GM21786 (cell line): ENCODE results near the gene PKIG.
A peak's percentile ranks its signal among the peaks of the same experiment; 100 is the strongest.

Experiments
- ATAC-seq: cut with Tn5 transposase; IDR thresholded peaks from one replicate; pipeline ENCODE4 v1.9.1; 2021; ENCODE audit not compliant: unreplicated experiment

Gene PKIG

DNA sequence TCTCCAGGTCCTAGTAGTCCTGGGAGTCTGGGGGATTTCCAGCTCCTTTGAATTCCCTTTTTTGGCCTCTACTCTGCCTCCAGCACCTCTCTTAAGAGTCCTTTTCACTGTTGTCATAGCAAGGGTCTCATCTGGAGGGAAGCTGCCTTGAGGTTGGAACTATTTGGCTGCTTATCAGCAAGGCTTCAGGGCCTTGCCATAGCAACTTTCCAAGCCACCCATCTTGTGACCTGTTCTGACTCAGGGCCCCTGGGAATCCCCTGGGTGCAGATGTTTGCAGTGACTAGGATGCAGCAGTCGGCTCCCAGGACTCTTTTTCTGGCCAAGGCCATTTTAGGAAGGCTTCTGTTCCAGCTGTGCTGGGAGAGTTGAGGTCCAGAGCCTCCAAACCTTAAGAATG is 12.4 kb downstream of the PKIG start:
- ATAC-seq, result no peak

DNA sequence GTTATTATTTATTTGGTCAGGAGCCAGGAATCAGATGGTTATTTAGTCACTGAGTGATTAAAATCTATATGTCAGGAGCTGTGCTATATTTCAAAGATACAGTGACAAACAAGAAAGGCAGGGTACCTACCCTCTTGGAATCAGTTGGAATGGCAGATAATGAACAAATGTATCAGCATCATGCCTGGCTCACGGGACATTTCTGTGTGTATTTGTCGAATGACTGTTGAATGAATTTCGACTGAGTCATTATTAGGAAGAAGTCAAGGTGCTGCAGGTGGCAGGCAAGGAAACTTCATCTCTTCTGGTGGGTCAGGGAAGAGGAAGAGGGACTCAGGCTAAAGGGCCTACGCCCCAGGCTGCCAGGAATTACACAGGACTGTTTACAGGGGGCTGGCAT is 13.6 kb downstream of the PKIG start:
- ATAC-seq, result no peak

DNA sequence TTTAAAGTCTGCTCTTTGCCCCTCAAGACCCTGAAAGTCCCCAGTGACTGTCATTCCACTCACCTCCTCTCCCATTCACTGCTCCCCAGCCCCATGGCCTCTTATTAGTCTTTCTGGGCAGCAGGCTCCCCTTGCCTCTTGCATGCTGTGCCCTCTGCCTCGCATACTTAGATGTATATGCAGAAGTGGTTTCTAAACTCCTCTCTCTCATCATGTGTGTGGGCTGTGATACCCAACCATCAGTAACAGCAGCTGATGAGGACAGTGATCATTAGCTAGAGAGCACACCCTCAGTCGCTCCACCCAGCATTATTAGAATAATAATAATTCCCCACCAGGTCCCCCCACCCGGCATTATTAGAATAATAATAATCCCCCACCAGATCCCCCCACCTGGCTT is 14.5 kb downstream of the PKIG start:
- no peak for ATAC-seq

DNA sequence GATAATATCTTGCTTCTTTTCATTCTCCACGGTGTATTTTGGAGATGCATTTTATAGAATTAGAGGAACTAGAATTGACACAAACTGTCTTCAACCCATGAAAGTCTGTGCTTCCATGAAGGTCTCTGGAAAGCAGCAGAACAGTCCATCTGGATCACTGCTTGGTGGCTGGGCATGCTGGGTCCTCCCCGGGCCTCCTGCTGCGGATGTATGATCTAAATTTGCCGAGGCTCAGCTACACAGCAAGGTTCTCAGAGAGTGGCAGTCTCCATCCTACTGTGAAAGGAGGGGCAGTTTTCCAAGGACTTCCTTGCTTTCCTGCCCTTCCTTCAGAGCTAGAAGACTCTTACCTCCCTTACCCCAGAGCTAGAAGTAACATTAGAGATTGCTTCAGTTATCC is 15.1 kb downstream of the PKIG start:
- ATAC-seq, result no peak

DNA sequence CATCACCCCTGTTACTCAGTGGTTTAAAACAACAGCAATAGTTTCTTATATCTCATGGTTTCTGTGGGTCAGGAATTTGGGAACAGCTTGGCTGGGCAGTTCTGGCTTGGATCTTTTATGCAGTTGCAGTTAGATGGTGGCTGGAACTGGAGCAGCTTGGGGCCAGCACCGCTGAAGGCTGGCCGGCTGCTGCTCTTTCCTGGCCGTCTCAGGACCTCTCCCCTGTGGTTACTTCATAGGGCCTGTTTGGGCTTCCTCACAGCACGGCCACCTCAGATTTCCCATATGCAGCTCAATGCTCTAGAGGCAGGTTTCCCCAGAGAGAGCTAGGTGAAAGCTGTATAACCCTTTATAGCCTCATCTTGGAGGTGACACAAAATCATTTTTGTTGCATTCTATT is 15.6 kb downstream of the PKIG start:
- ATAC-seq, result no peak

DNA sequence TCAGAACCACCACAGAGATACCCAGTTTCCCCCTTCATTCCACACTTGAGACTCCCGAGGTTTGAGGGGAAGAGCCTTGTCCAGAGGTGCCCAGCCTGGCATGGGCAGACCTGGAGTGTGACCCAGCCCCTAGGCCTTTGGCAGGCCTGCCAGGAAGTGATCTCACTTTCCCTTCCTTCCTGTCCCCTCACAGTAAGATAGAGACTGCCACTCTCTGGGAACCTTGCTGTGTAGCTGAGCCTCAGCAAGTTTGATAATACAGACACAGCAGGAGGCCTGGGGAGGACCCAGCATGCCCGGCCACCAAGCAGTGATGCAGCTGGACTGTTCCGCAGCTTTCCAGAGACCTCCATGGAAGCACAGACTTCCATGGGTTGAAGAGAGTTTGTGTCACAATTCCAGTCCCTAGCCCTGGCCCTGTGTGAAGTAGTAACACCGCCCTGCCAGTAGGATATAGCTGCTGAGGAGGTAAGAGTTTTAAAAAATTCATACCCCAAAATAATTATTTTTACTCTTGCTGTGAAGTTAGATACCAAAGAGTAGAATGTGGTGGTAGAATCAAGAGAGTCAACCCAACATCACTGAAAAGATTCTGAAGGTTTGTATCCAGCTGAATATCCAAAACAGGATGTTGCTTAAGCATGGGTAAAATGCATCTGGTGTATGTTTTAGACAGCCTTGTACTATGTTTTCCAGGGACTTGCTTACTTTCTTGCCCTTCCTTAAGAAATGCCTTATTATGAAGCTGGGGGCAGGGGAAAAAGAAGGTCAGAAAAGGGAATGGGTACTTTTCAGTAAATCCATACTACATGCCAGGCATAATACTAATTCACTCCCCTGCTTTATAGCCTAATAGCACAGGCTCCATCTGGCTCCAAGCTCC is 16.3 kb downstream of the PKIG start:
- peak; percentile 42 for ATAC-seq

GRCh38 chr20:44599715-44600114 is 17.3 kb downstream of the PKIG start:
- no peak for ATAC-seq

GRCh38 chr20:44600301-44600700 is 17.9 kb downstream of the PKIG start:
- ATAC-seq, result no peak

- no peak for ATAC-seq
Measured at GRCh38 chr20:44600758-44601201, 18.4 kb downstream of the PKIG start.

- no peak for ATAC-seq
Measured at GRCh38 chr20:44601236-44601671, 18.9 kb downstream of the PKIG start.

DNA sequence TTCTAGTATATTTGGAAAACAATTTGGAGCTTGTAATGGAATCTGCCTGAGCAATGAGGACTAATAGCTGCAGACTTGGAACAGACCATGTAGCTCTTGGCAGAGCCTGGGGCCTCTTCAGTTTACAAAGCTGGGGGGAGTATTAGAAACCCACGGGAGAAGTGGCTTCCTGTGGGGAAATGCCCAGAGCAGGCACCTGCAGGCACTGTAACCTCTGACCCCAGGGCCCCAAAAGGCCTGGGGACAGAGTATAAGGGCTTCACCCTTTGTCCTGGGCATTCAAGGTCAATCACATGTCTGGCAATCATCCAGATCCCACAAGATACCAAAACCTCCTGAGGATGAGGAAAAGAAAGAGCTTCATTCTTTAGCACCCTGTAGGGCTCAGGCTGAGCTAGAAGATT is 19.4 kb downstream of the PKIG start:
- no peak for ATAC-seq

DNA sequence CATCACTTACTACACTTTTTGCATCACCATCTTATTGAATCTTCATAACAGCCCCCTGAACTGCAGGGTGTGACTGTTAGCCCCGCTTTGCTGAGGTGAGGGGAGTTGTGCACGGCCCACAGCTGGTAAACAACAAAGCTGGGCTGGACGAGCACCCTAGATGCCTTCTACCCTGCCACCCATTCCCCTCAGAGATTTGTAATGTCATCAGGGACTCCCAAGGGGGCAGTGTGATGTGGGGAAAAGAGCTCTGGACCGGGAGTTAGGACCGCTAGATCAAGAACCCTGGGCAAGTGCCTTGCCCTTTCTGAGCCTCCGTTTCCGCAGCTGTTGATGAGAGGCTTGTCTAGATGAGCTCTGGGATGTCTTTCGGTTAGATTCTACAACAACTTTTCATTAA is 20.9 kb downstream of the PKIG start:
- no peak for ATAC-seq

- ATAC-seq, result no peak
Measured at GRCh38 chr20:44606725-44607441, 24.5 kb downstream of the PKIG start.

GRCh38 chr20:44609006-44609515 is 26.7 kb downstream of the PKIG start:
- ATAC-seq, result no peak

DNA sequence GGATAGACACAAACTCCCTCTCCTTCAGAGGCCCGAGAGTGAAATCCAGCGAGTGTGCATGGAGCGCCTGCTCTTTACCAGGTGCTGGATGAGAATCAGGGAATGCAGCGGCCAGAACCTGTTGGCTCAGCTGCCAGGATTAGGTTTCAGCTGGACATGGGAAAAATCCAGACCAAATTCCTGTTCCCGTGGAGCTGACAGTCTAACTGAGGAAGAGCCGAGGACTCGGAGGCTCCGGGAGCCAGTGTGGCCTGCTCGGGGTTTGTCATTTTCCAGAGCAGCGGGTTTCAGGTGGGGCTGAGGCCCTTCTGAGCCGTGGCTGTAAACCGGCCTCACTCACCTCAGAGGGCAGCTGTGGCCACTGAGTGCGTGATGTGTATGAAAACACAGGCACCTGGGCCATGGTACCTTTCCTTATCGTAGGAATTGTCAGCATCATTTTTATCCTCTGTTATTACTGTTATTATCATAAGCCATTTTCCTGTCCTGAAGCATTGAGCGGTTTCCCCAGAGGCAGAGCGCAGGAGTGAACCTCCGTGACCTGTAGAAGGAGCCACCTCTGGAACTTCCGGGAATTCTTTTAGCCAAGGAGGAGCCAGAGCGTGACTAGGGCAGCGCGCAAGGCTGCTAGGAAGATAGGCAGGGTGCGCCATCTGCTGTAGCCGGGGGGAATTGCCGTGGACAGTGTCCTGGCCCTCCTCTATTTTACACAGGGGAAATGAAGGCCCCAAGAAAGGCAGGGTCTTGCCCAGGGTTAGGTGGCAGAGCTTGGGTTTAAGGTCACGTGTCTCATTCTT is 27.3 kb downstream of the PKIG start:
- peak; percentile 80 for ATAC-seq

DNA sequence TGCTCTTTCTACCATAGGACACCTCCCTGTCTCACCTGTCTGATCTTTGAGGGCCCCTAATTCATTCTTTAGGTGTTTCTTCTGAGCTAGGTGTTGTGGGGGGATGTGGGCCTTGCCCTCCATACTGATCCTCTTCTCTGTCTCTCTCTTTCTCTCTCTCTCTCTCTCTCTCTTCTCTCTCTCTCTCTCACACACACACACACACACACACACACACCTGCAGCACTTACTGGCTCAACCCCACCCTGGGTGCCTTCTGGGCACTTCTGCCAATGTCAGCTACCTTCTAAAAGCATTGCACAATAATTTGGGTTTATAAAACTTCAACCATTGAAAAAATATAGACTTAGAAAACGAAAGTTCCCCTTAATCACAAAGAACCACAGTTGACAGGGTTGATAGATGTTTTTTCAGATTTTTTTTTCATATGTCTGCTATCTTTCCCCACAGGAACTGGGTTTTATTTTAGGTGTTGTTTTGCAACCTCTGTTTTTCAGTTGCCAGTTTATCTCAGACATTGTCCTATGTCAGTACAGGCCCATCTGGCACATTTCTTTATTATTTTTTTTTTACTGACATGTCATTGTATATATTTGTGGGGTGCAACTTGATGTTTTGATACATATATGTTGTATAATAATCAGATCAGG is 28.1 kb downstream of the PKIG start:
- peak; percentile 15 for ATAC-seq

DNA sequence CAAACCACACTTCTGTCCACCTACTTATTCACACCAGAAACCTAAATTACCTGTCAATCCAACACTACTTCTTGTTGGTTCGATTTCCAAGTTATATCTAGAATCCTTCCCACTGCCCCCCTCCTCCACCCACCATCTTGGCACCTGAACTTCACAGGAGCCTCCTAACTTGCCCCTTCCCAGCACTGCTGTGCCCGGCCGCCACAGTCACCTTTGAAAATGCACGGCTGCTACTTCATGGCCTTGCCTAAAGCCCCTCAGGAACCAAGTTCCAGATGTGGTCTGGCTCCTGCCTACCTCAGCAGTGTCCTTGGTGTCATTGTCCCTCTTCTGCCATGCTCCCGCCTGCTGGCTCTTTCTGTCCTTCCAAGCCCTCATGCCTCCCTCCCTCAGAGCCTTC is 31.2 kb downstream of the PKIG start:
- ATAC-seq, result no peak

GRCh38 chr20:44614525-44614924 is 32.1 kb downstream of the PKIG start:
- ATAC-seq, result no peak

DNA sequence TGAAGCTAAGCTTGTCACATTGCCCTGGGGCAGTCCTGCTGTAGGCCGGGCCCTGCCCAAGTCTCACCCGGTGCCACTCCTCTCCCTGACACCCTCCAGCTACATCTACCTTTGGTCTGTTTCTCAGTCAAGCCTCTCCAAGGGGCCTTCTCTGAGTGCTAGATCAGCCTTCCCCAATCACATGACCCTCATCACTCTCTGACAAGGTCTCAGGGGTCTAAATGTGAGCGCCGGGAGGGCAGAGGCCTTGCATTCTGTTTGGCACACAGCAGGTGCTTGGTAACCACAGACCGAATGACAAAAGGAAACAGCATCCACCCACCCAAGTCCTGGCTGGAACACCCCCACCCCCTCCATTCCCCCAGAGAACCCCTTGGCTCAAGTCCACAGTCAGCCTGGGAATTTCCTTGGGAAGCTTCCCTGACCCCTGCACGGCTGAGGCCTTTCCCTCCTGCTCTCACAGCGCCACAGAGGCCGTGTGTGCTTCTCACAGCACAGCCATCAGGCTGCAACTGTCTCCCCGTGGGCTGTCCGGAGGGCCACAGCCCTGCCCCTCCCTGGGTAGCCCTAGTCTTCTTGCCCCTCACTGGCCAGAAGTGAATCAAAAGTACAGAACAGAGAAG is 32.9 kb downstream of the PKIG start:
- no peak for ATAC-seq

- ATAC-seq, result no peak
Measured at GRCh38 chr20:44615876-44616603, 33.7 kb downstream of the PKIG start.
